ENCODE data around the gene CD33.
"Not testable (repeated sequence)": the region's sequence is repeated elsewhere in the genome, so short reads cannot be mapped to it uniquely, and the experiment has no call there.

CD33 gene

DNA sequence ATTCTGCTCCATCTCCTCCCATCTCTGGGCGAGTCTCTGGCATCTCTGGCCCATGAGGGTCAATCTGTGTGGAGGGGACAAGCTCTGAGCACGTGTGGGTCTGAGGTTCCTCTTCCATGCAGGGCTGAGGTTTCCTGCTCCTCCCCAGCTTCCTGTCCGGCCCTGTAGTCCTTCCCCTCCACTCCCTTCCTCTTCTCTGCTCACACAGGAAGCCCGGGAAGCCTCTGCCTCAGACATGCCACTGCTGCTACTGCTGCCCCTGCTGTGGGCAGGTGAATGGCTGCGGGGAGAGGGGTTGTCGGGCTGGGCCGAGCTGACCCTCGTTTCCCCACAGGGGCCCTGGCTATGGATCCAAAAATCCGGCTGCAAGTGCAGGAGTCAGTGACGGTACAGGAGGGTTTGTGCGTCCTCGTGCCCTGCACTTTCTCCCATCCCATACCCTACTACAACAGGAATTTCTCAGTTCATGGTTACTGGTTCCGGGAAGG lies 14.0 kb upstream of the CD33 start:
- not testable (repeated sequence) for DNase-seq

- no peak for DNase-seq
These were observed 13.0 kb upstream of the CD33 start for GRCh38 chr19:51211833-51212232.

DNA sequence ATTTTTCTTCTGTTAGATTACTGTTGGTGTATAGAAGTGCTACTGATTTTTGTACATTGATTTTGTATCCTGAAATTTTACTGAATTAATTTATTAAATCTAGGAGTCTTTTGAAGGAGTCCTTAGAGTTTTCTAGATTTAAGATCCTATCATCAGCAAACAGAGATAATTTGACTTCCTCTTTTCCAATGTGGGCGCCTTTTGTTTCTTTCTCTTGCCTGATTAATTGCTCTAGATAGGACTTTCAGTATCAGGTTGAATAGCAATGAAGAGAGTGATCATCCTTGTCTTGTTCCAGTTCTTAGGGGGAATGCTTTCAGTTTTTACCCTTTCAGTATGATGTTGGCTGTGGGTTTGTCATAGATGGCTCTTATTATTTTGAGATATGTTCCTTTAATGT lies 5.6 kb upstream of the CD33 start:
- DNase-seq: no peak

- no peak for DNase-seq
These were observed 4.9 kb upstream of the CD33 start for GRCh38 chr19:51219971-51220370.

DNA sequence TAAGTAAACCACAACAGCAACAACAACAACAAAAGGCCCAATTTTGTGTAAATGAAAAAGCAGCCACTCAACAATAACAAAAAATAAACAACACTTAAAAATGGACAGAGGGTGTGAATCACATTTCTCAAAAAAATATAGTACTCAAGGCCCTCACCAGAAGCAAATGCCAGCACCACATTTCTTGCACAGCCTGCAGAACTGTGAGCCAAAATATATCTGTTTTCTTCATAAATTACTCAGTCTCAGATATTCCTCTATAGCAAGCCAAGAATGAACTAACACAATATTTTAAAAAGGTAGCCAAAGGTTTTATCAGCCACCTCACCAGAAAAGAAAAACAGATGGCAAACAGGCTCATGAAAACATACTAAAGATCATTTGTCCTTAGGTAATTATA lies 3.9 kb upstream of the CD33 start:
- no peak for DNase-seq

DNA sequence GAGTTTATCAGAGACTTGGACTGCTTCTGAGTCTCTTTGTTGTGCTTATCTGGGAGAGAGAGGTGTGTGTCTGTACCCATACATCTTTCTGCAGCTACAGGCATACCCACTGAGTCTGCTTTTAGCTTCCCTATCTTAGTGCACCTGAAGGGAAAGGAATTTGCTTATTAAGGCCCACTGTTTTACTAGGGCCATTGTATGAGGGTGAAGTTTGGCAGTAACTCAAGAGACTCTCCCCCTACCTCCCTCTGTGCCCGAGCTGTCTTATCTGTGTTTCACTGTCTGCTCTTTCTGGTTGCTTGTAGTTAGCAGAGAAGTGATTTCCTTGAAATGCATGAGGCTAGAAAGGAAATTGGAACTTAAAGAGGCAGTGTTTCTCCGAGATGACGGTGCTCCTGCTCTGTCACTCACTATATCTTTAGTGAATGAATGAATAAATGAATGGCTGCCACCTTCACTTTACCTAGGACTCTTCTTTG lies 678 bp upstream of the CD33 start:
- DNase-seq: no peak

- DNase-seq: no peak
These were observed 1.2 kb downstream of the CD33 start for GRCh38 chr19:51226067-51226466.

DNA sequence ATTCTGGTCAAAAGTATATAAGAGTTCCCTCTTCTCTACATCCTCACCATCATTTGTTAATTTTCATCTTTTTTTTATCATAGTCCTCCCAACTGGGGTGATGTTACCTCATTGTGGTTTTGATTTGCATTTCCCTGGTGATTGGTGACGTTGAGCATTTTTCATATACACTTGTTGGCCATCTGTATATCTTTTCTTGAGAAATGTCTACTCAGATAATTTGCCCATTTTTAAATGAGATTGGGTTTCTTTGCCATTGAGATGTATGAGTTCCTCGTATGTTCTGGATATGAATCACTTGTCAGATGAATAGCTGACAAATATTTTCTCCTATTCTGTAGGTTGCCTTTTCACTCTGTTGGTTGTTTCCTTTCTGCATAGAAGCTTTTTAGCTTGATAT lies 2.4 kb downstream of the CD33 start:
- DNase-seq: no peak

- no peak for DNase-seq
These were observed 3.1 kb downstream of the CD33 start for GRCh38 chr19:51227966-51228365.

GRCh38 chr19:51240866-51241265 lies 16.0 kb downstream of the CD33 start:
- DNase-seq: no peak

DNA sequence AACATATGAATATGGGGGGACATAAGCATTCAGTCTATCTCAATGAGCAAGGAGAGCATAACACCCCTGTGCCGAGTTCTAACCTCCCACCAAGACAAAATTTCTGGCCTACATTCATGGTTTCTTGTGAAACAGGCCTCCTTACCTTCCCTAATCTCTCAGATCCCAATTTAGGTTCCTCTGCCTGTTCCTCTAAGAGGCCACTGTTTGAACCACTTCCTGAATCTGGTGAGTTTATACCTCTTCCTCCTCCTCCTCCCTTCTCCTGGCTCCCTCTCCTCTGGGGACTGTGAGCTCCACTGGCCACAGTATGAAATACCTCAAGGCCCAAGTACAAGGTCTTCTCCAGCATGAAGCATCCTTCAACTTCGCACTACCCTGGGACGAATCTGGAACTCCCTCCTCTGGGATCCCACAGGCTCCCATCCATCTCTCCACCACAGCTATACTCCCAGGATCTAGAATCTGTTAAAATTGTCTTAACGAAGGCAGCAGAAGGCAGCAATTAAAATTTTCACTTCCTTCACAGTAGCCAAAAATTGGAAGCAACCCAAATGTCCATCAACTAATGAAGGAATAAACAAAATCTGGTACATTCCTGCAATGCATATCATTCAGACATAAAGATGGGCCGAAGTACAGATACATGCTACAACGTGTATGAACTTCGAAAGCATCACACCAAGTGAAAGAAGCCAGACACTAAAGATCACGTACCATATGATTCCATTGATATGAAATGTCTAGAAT lies 18.2 kb downstream of the CD33 start:
- no peak for DNase-seq

GRCh38 chr19:51246164-51246552 lies 21.3 kb downstream of the CD33 start:
- DNase-seq: no peak

DNA sequence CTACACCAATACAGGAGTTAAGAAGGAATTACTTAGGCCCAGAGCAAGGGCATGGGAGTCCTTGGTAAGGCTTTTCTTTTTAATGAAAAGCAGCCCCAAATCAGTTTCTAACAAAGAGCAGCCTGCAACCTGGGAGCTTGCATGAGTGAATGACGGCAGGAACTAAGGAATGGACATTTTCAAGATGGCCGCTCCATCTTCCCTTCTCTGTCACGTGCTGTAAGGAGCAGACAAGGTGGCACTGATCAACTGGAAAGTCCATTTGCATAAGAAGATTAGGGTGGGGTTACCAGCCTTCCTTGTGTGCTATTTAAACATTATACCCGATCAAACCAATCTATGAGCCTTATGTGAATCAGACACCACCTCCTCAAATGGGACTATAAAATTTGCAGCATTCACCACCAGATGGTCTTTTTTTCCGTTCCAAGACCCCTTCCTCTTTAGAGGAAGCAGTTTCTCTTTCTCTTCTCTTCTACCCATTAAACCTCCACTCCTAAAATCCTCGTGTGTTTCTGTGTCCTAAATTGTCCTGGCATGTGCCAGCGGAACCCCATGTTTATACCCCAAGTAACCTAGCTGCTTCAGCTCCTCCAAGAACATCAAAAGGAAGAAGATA lies 23.2 kb downstream of the CD33 start:
- DNase-seq: no peak

GRCh38 chr19:51250786-51251467 lies 26.0 kb downstream of the CD33 start, which contains the start of gene SIGLECL1:
Gene SIGLECL1, plus strand, starts transcription at chr19:51251080. Its CDS starts 12,993 bp downstream, at chr19:51264073.
- no peak for DNase-seq

DNA sequence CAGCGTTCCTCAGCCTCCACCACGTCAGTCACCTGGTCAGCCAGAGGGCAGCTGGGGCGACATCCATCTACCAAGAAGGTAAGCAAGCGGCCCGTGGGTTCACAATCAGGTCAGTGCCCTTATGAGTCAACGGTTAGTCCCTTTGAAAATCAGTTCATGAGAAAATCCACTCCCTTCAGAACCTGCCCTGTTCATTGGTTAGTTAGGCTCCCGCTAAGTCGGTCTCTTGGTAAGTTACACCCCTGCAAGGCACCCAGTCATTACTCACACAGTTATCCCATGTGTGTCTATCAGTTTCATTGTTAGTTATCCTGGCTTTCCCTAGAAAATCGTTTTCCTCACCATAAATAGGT lies 26.6 kb downstream of the CD33 start:
- no peak for DNase-seq

- DNase-seq: no peak
These were observed 27.6 kb downstream of the CD33 start for GRCh38 chr19:51252306-51253079.

GRCh38 chr19:51253088-51253806 lies 28.4 kb downstream of the CD33 start:
- no peak for DNase-seq

DNA sequence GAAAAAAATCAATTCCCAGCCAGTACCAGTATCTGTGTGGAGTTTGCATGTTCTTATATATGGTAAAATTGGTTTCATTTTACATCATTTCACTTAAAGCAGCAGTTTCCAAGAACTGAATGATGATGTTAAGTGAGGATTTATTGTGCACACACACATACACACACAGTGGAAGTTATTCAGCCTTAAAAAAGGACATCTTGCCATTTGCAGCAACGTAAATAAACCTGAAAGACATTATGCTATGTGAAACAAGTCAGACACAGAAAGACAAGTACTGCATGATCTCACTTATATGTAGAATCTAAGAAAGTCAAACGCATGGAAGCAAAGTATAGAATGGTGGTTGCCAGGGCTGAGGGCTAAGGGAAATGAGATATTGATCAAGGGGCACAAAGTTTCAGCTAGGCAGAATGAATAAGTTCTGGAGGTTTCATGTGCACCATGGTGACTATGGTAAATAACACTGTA lies 31.3 kb downstream of the CD33 start:
- DNase-seq: no peak

- DNase-seq: no peak
These were observed 32.6 kb downstream of the CD33 start for GRCh38 chr19:51257471-51257870.

GRCh38 chr19:51258165-51259160 lies 33.6 kb downstream of the CD33 start:
- no peak for DNase-seq
